Right ventricle myocardium superior (tissue), 1 donor: ENCODE data around the gene M1AP. TPM values are rescaled to one million over a fixed set of nuclear protein-coding genes. Genes with fewer than 3 reads are reported as not detected.
A peak's percentile ranks its signal among the peaks of the same experiment; 100 is the strongest.
"Not testable (repeated sequence)": the region's sequence is repeated elsewhere in the genome, so short reads cannot be mapped to it uniquely, and the experiment has no call there.

Experiments
- ATAC-seq: fragments of 200-7000 bp; cut with Tn5 transposase; one replicate; pipeline ENCODE4 v1.9.1; 2020; ENCODE audit warnings: mild to moderate bottlenecking; ENCODE audit not compliant: poor library complexity
- DNase-seq: peaks from one replicate; pipeline ENCODE4 v3.0.0-alpha.2; 2020
- intact Hi-C: fragments of 100-400 bp; cut with DNase I; formaldehyde crosslinking; loops from one replicate; pipeline ENCODE4 v1.11.2; 2022
- total RNA-seq: library from RNA; stranded (reverse); fragmentation: NEBNext Ultra II Directional; extraction: Animal tissue kit (Norgen Biotek cat#: 25700); gene quantifications from one replicate; pipeline ENCODE4 v1.2.1, GENCODE V29; 2021
- donor health status: DM: no; HTN: yes; CAD: no; lungs with severe emphysema.

M1AP gene
- total RNA-seq, 1 donor from 2014 or later: not detected

- ATAC-seq (no peak), DNase-seq (no peak)
- intact Hi-C loops: no loop called here
These were observed 10.4 kb upstream of the M1AP start for GRCh38 chr2:74658516-74658915.

GRCh38 chr2:74655579-74655978 lies 7.4 kb upstream of the M1AP start:
- ATAC-seq (no peak), DNase-seq (no peak)
- intact Hi-C loops: no loop called here

- intact Hi-C loops: no loop called here
- DNase-seq (peak; percentile 97), ATAC-seq (peak; percentile 99)
These were observed 6.1 kb upstream of the M1AP start, which contains the start of gene SEMA4F for GRCh38 chr2:74653985-74654882. Gene SEMA4F, plus strand, starts transcription at chr2:74654247. Its CDS starts 130 bp downstream, at chr2:74654377.

GRCh38 chr2:74653589-74653984 lies 5.5 kb upstream of the M1AP start:
- intact Hi-C loops: no loop called here
- no peak for DNase-seq
- peak; percentile 25 for ATAC-seq

- DNase-seq: no peak
- no peak for ATAC-seq
- intact Hi-C loops: no loop called here
These were observed 1.2 kb downstream of the M1AP start for GRCh38 chr2:74646834-74647482.

- DNase-seq: no peak
- intact Hi-C loops: no loop called here
- no peak for ATAC-seq
These were observed 1.9 kb downstream of the M1AP start for GRCh38 chr2:74646201-74646600.

GRCh38 chr2:74645344-74645743 lies 2.8 kb downstream of the M1AP start:
- intact Hi-C loops: no loop called here
- no peak for DNase-seq
- no peak for ATAC-seq

GRCh38 chr2:74639550-74639949 lies 8.6 kb downstream of the M1AP start:
- intact Hi-C loops: no loop called here
- DNase-seq: no peak
- no peak for ATAC-seq

- DNase-seq (no peak), ATAC-seq (peak; percentile 72)
- intact Hi-C loops: no loop called here
These were observed 15.2 kb downstream of the M1AP start for GRCh38 chr2:74632939-74633312.

GRCh38 chr2:74632209-74632938 lies 15.8 kb downstream of the M1AP start:
- no peak for DNase-seq
- peak; percentile 55 for ATAC-seq
- intact Hi-C loops: no loop called here

- DNase-seq, intact Hi-C loops, ATAC-seq: not testable (repeated sequence)
These were observed 17.7 kb downstream of the M1AP start for GRCh38 chr2:74630454-74630853.

GRCh38 chr2:74628538-74629105 lies 19.5 kb downstream of the M1AP start:
- ATAC-seq (no peak), DNase-seq (no peak)
- intact Hi-C loops: no loop called here

GRCh38 chr2:74625658-74626425 lies 22.3 kb downstream of the M1AP start:
- intact Hi-C loops: no loop called here
- DNase-seq (no peak), ATAC-seq (no peak)

GRCh38 chr2:74620671-74621070 lies 27.5 kb downstream of the M1AP start:
- ATAC-seq (no peak), DNase-seq (no peak)
- intact Hi-C loops: no loop called here

GRCh38 chr2:74619651-74620297 lies 28.4 kb downstream of the M1AP start:
- intact Hi-C loops: no loop called here
- no peak for DNase-seq
- ATAC-seq: no peak

- ATAC-seq (no peak), DNase-seq (no peak)
- intact Hi-C loops: no loop called here
These were observed 29.6 kb downstream of the M1AP start for GRCh38 chr2:74618410-74619083.

GRCh38 chr2:74617122-74617521 lies 31.0 kb downstream of the M1AP start:
- ATAC-seq (no peak), DNase-seq (no peak)
- intact Hi-C loops: no loop called here
